ENCODE measurements around the gene LGALS16. TPM values are rescaled to one million over a fixed set of nuclear protein-coding genes. Genes with fewer than 3 reads are reported as not detected.

LGALS16 gene
- not detected in 2 replicates for total RNA-seq

DNA sequence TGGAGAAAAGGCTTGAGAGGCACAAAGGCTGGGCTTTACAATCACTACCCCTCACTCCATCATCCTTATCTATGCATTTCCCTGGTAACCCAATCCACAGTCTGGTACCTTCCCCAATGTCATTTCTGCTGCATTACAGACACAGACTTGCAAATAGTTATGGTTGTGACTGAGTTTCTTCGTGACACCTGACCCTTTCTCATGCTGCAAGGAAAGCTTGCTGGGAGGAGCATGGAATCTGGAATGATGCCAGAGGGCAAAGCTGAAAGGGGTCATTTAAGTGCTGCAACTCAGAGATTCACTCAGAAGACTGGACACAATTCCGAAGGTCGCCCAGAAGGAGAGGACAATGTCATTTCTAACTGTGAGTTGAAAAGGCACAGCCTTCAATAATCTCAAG, at the start of gene LGALS16:
Gene LGALS16, plus strand, starts transcription at position 301 of the 400 bp plus-strand sequence. Its CDS starts 49 bp downstream, at position 350.

GRCh38 chr19:39704181-39705044, 48.7 kb downstream of the LGALS16 start, which contains the start of gene LGALS14:
Gene LGALS14 (plus strand): TSS chr19:39704481. CDS start chr19:39704529, 48 bp downstream.

Other genes with a start within 250 kb of the LGALS16 start
- 2.0 and 7.6 TPM in 2 replicates for gene ZFP36, start 249.1 kb upstream of the LGALS16 start, total RNA-seq
- 12.9 and 23.0 TPM in 2 replicates for gene PLEKHG2, start 243.2 kb upstream of the LGALS16 start, total RNA-seq
- gene RPS16, start 220.0 kb upstream of the LGALS16 start, total RNA-seq = 108 and 134 TPM in 2 replicates
- gene SUPT5H, start 210.3 kb upstream of the LGALS16 start, total RNA-seq = 37.2 and 42.9 TPM in 2 replicates
- 35.5 and 38.6 TPM in 2 replicates for gene TIMM50, start 175.1 kb upstream of the LGALS16 start, total RNA-seq
- 0.09 and 0.11 TPM in 2 replicates for gene DLL3, start 157.0 kb upstream of the LGALS16 start, total RNA-seq
- gene SELENOV, start 140.8 kb upstream of the LGALS16 start, total RNA-seq = not detected in 2 replicates
- 2.9 and 5.3 TPM in 2 replicates for gene EID2B, start 123.1 kb upstream of the LGALS16 start, total RNA-seq
- 13.5 and 15.0 TPM in 2 replicates for gene EID2, start 115.8 kb upstream of the LGALS16 start, total RNA-seq
- gene LGALS13, start 53.4 kb upstream of the LGALS16 start, total RNA-seq = not detected in 2 replicates
- gene LGALS14, start 48.6 kb downstream of the LGALS16 start, total RNA-seq = not detected in 2 replicates
- gene CLC, start 82.1 kb downstream of the LGALS16 start, total RNA-seq = not detected in 2 replicates
- not detected in 2 replicates for gene LEUTX, start 122.9 kb downstream of the LGALS16 start, total RNA-seq
- gene DYRK1B, start 178.2 kb downstream of the LGALS16 start, total RNA-seq = 9.5 and 12.5 TPM in 2 replicates
- 167 and 209 TPM in 2 replicates for gene FBL, start 190.5 kb downstream of the LGALS16 start, total RNA-seq

All from dermis lymphatic vessel endothelial cell (primary cell).